H1 (cell line): ENCODE measurements around the gene DKKL1. TPM values are rescaled to one million over a fixed set of nuclear protein-coding genes. Genes with fewer than 3 reads are reported as not detected.

Source experiments
- CTCF ChIA-PET: fragments of 300-600 bp; sonication (Branson Sonifier 250); formaldehyde crosslinking; loops from one replicate; lab custom pipeline; 2021; ENCODE audit not compliant: partially characterized antibody; lab: Charles Lee
- POLR2A ChIA-PET: fragments of 300-600 bp; sonication (Branson Sonifier 250); formaldehyde crosslinking; loops from one replicate; lab custom pipeline; 2021; ENCODE audit warnings: inconsistent platforms; ENCODE audit not compliant: partially characterized antibody; lab: Charles Lee
- DNase-seq, 2 experiments: peaks; one replicate each; pipeline versions ENCODE4 v3.0.0 to v3.0.0-alpha.2; 2010 to 2022; ENCODE audit warnings: low spot score in 2 of 2, low read depth in 1 of 2, mixed read lengths in 1 of 2
- FAIRE-seq: peaks from 2 replicates; lab custom pipeline; 2011; peaks lifted over from hg19 to GRCh38; lab: Jason Lieb, UNC
- H2AFZ ChIP-seq: 2 replicates; pipeline ENCODE4 v1.8.1; 2012; ENCODE audit warnings: low read length, inconsistent platforms
- H2AK5ac ChIP-seq: 2 replicates; pipeline ENCODE4 v1.6.1; 2013; ENCODE audit warnings: low read depth, low read length
- H2BK120ac ChIP-seq: replicated peaks from 2 replicates; pipeline ENCODE3; 2013; ENCODE audit warnings: low read depth, low read length, inconsistent platforms
- H2BK12ac ChIP-seq: 2 replicates; pipeline ENCODE4 v1.6.1; 2013; ENCODE audit warnings: low read depth, low read length
- H2BK15ac ChIP-seq: 2 replicates; pipeline ENCODE4 v1.6.1; 2013; ENCODE audit warnings: low read length
- H2BK20ac ChIP-seq: 2 replicates; pipeline ENCODE4 v1.6.1; 2013; ENCODE audit warnings: low read length
- H2BK5ac ChIP-seq: 2 replicates; pipeline ENCODE4 v1.6.1; 2013; ENCODE audit warnings: low read depth, low read length
- H3K14ac ChIP-seq: 2 replicates; pipeline ENCODE4 v1.6.1; 2013; ENCODE audit warnings: inconsistent platforms; ENCODE audit not compliant: insufficient read length
- H3K18ac ChIP-seq: 2 replicates; pipeline ENCODE4 v1.6.1; 2013; ENCODE audit warnings: low read length; ENCODE audit errors: extremely low read depth
- H3K23ac ChIP-seq: 2 replicates; pipeline ENCODE4 v1.6.1; 2013; ENCODE audit warnings: inconsistent platforms; ENCODE audit not compliant: insufficient read length
- H3K23me2 ChIP-seq: 2 replicates; pipeline ENCODE4 v1.6.1; 2013; ENCODE audit warnings: low read depth, low read length
- H3K27ac ChIP-seq: 2 replicates; pipeline ENCODE4 v1.6.1; 2011; ENCODE audit warnings: low read depth, low read length, inconsistent platforms
- H3K27me3 ChIP-seq, 4 experiments: replicated peaks in 1 of 4; 1 replicate in 1 of 4; 2 replicates in 3 of 4; pipeline versions ENCODE4 v1.6.1 to v1.8.1; 2011 to 2013; ENCODE audit warnings: low read length in 3 of 4, mild to moderate bottlenecking in 3 of 4, inconsistent platforms in 2 of 4, mixed read lengths in 2 of 4, moderate library complexity in 1 of 4; ENCODE audit not compliant: control insufficient read depth in 3 of 4, insufficient read depth in 3 of 4; ENCODE audit errors: extremely low read depth in 1 of 4
- H3K36me3 ChIP-seq, 4 experiments: 2 replicates each; pipeline versions ENCODE4 v1.6.1 to v1.8.1; 2011 to 2013; ENCODE audit warnings: mild to moderate bottlenecking in 4 of 4, low read length in 3 of 4, moderate library complexity in 2 of 4, control low read depth in 1 of 4, inconsistent platforms in 1 of 4; ENCODE audit not compliant: insufficient read depth in 4 of 4, control insufficient read depth in 2 of 4
- H3K4ac ChIP-seq: replicated peaks from 2 replicates; pipeline ENCODE3; 2013; ENCODE audit warnings: low read length, low read depth, mixed read lengths, inconsistent platforms; ENCODE audit not compliant: insufficient read length
- H3K4me1 ChIP-seq, 4 experiments: replicated peaks in 1 of 4; 1 replicate in 1 of 4; 2 replicates in 3 of 4; pipeline versions ENCODE4 v1.6.1 to v1.8.1; 2011 to 2013; ENCODE audit warnings: low read length in 3 of 4, inconsistent platforms in 2 of 4, mixed read lengths in 1 of 4; ENCODE audit not compliant: insufficient read depth in 4 of 4, control insufficient read depth in 3 of 4
- H3K4me2 ChIP-seq, 2 experiments: 2 replicates each; pipeline versions ENCODE4 v1.6.1 to v1.8.1; 2011 to 2013; ENCODE audit warnings: low read depth in 2 of 2, low read length in 2 of 2, control low read depth in 1 of 2, inconsistent platforms in 1 of 2, mild to moderate bottlenecking in 1 of 2; ENCODE audit not compliant: insufficient read depth in 1 of 2
- H3K4me3 ChIP-seq, 4 experiments: fragments of 200-600, 300-600 bp in 1 of 4; sonication (generic), shearing (Covaris generic), sonication (Bioruptor Twin) in 1 of 4; 2 replicates each; pipeline versions ENCODE4 v1.5.1 to v1.8.1; 2011 to 2016; ENCODE audit warnings: low read length in 4 of 4, low read depth in 3 of 4, control low read depth in 2 of 4, inconsistent platforms in 2 of 4, mild to moderate bottlenecking in 2 of 4, mixed read lengths in 1 of 4, moderate library complexity in 1 of 4; ENCODE audit not compliant: insufficient read depth in 2 of 4; ENCODE audit errors: extremely low read depth in 1 of 4
- H3K56ac ChIP-seq: replicated peaks from 2 replicates; pipeline ENCODE3; 2013; ENCODE audit warnings: low read depth, mild to moderate bottlenecking, mixed read lengths, low read length, inconsistent platforms; ENCODE audit not compliant: insufficient read length
- H3K79me1 ChIP-seq: 2 replicates; pipeline ENCODE4 v1.6.1; 2013; ENCODE audit warnings: low read depth, low read length, control low read depth
- H3K79me2 ChIP-seq, 2 experiments: 2 replicates each; pipeline versions ENCODE4 v1.6.1 to v1.8.1; 2012 to 2013; ENCODE audit warnings: low read length in 2 of 2, mild to moderate bottlenecking in 2 of 2, inconsistent platforms in 1 of 2; ENCODE audit not compliant: insufficient read depth in 2 of 2, control insufficient read depth in 1 of 2
- H3K9ac ChIP-seq, 4 experiments: replicated peaks in 1 of 4; 1 replicate in 1 of 4; 2 replicates in 3 of 4; pipeline versions ENCODE4 v1.6.1 to v1.8.1; 2011 to 2013; ENCODE audit warnings: low read depth in 3 of 4, low read length in 3 of 4, control low read depth in 2 of 4, mild to moderate bottlenecking in 2 of 4, moderate library complexity in 2 of 4, inconsistent platforms in 1 of 4; ENCODE audit errors: extremely low read depth in 1 of 4
- H3K9me3 ChIP-seq, 2 experiments: 2 replicates each; pipeline versions ENCODE4 v1.6.1 to v1.8.1; 2012 to 2013; ENCODE audit warnings: mild to moderate bottlenecking in 2 of 2, moderate library complexity in 2 of 2, control low read depth in 1 of 2, inconsistent platforms in 1 of 2, low read depth in 1 of 2, low read length in 1 of 2, mixed read lengths in 1 of 2; ENCODE audit not compliant: insufficient read depth in 2 of 2
- H4K20me1 ChIP-seq, 2 experiments: replicated peaks in 1 of 2; 2 replicates each; pipeline versions ENCODE3 to v1.8.1; 2011 to 2013; ENCODE audit warnings: inconsistent platforms in 2 of 2, low read length in 2 of 2, mild to moderate bottlenecking in 1 of 2; ENCODE audit not compliant: insufficient read depth in 2 of 2, control insufficient read depth in 1 of 2
- H4K5ac ChIP-seq: 2 replicates; pipeline ENCODE4 v1.6.1; 2013; ENCODE audit warnings: low read length, low read depth, mixed read lengths, inconsistent platforms; ENCODE audit not compliant: insufficient read length
- H4K8ac ChIP-seq: 2 replicates; pipeline ENCODE4 v1.8.0; 2013; ENCODE audit warnings: mild to moderate bottlenecking, moderate library complexity, low read length, inconsistent platforms; ENCODE audit not compliant: insufficient read depth; ENCODE audit errors: extremely low read depth
- H4K91ac ChIP-seq: replicated peaks from 2 replicates; pipeline ENCODE3; 2013; ENCODE audit warnings: low read length, mixed read lengths, inconsistent platforms; ENCODE audit not compliant: insufficient read length
- BRCA1 ChIP-seq: IDR thresholded peaks from 2 replicates; pipeline ENCODE4 v1.6.1; 2012; ENCODE audit warnings: low read depth, low read length, improper control_type of control experiment
- JUND ChIP-seq: IDR thresholded peaks from 2 replicates; pipeline ENCODE4 v1.6.1; 2011; ENCODE audit warnings: mild to moderate bottlenecking, improper control_type of control experiment, low read length
- WGBS, 2 experiments: shearing (Covaris generic) in 1 of 2; methylation state at CpG; one replicate each; pipeline versions ENCODE4 v1.1.6 to v1.1.7; 2013 to 2015; ENCODE audit warnings: low lambda C conversion rate in 2 of 2, mixed read lengths in 2 of 2, inconsistent platforms in 1 of 2, low coverage in 1 of 2, missing lambda C conversion rate in 1 of 2; ENCODE audit not compliant: insufficient replicate concordance in 2 of 2, insufficient coverage in 1 of 2, insufficient read length in 1 of 2; ENCODE audit errors: extremely low coverage in 1 of 2, missing lambda C conversion rate in 1 of 2; 5-methylcytosine and 5-hydroxymethylcytosine counted together
- polyA plus RNA-seq, 7 experiments: library from polyadenylated mRNA; depleted of rRNA in 3 of 7; stranded (reverse) in 5 of 7; unstranded in 2 of 7; fragments of >200 nt in 5 of 7; fragments of 200-250 nt in 2 of 7; gene quantifications; 1 replicate in 5 of 7; 2 replicates in 1 of 7; 4 replicates in 1 of 7; pipeline versions ENCODE4 v1.2.1 to v1.2.3, GENCODE V29; 2011 to 2013; ENCODE audit warnings: missing spikeins in 2 of 7, mixed read lengths in 2 of 7
- total RNA-seq: library from RNA; stranded (reverse); fragmentation: NEBNext Ultra II Directional; extraction: Animal tissue kit (Norgen Biotek cat#: 25700); gene quantifications from 2 replicates; pipeline ENCODE4 v1.2.1, GENCODE V29; 2021

The DKKL1 gene
- total and polyA plus RNA-seq, 2 of the 8 experiments (the other 6 are each of a cell fraction or from before 2014, with no cell fraction given), result 2.6 to 6.8 TPM

GRCh38 chr19:49407482-49408015 is 43.9 kb downstream of the DKKL1 start:
- Histone ChIP-seq H3K23ac (no peak overlapping the region), H3K18ac (no peak overlapping the region), H3K27ac (no peak overlapping the region), H3K4ac (no peak overlapping the region), H2AK5ac (no peak overlapping the region), H3K14ac (no peak overlapping the region), H3K27me3 (no peaks in the 10 kb centered on the region), H4K8ac (no peak overlapping the region), H4K5ac (no peak overlapping the region), H3K56ac (no peak overlapping the region), H2BK120ac (no peak overlapping the region), H3K9me3 (no peaks in the 10 kb centered on the region), H3K79me2 (no peaks in the 10 kb centered on the region), H3K9ac (no peak overlapping the region), H3K36me3 (no peaks in the 10 kb centered on the region), H2BK20ac (no peak overlapping the region), H2AFZ (no peak overlapping the region), H4K91ac (no peak overlapping the region), H3K4me1 (peaks cover 5 to 18% (median 11%) of the 10 kb centered on the region in 4 experiments), H2BK15ac (no peak overlapping the region), H4K20me1 (no peaks in the 10 kb centered on the region), H3K4me3 (no peak overlapping the region), H3K4me2 (no peak overlapping the region), H3K23me2 (no peaks in the 10 kb centered on the region), H2BK12ac (no peak overlapping the region), H2BK5ac (no peak overlapping the region), H3K79me1 (no peaks in the 10 kb centered on the region)
- 90% methylated on average over 16 of the region's 16 CpGs; no CpG with 5 or more reads in 1 of the 2 experiments for whole genome bisulfite sequencing, 2 experiments
- CTCF ChIA-PET, result interaction anchor here (1.4 to 2.3 kb wide), 5 partner anchors 8 to 27 kb away, joined by 3 to 24 read pairs (median 6); no protein-coding TSS in a partner anchor
- DNase-seq (no peak), FAIRE-seq (no peak)
- POLR2A ChIA-PET, result interaction anchor here (0.8 to 2.2 kb wide), 3 partner anchors 9 to 15 kb away, joined by 5 to 9 read pairs (median 8); no protein-coding TSS in a partner anchor
- TF ChIP-seq JUND (no peak), BRCA1 (no peak)
